ENCODE results near the gene SLC25A21.

Gene SLC25A21

GRCh38 chr14:36741858-36742257 lies 430.5 kb downstream of the SLC25A21 start:
- H3K4me3 ChIP-seq (replicated peaks; ENCODE audit: low read depth, low read length): no peak overlapping the region
- TF ChIP-seq CTCF (IDR thresholded peaks at IDR 0.05; ENCODE audit: low read depth, low read length, missing control alignments): no peak

GRCh38 chr14:36738269-36738668 lies 434.1 kb downstream of the SLC25A21 start:
- TF ChIP-seq CTCF (IDR thresholded peaks at IDR 0.05; ENCODE audit: low read depth, low read length, missing control alignments): no peak
- H3K4me3 ChIP-seq (replicated peaks; ENCODE audit: low read depth, low read length): no peak overlapping the region
- no peak for DNase-seq (ENCODE audit: extremely low read depth, low read depth)

More at GRCh38 chr14:36741858-36742257, 430.5 kb downstream of the SLC25A21 start:
- DNase-seq (ENCODE audit: extremely low read depth, low read depth): no peak

- H3K4me3 ChIP-seq (replicated peaks; ENCODE audit: low read depth, low read length): no peak overlapping the region
- TF ChIP-seq CTCF (IDR thresholded peaks at IDR 0.05; ENCODE audit: low read depth, low read length, missing control alignments): no peak
- DNase-seq (ENCODE audit: extremely low read depth, low read depth): no peak
Observed at GRCh38 chr14:36726128-36726527, 446.3 kb downstream of the SLC25A21 start.

GRCh38 chr14:36724162-36724561 lies 448.2 kb downstream of the SLC25A21 start:
- DNase-seq (ENCODE audit: extremely low read depth, low read depth): no peak

GRCh38 chr14:36723530-36723929 lies 448.9 kb downstream of the SLC25A21 start:
- DNase-seq (ENCODE audit: extremely low read depth, low read depth): no peak
- H3K4me3 ChIP-seq (replicated peaks; ENCODE audit: low read depth, low read length): no peak overlapping the region
- TF ChIP-seq CTCF (IDR thresholded peaks at IDR 0.05; ENCODE audit: low read depth, low read length, missing control alignments): no peak

More at GRCh38 chr14:36724162-36724561, 448.2 kb downstream of the SLC25A21 start:
- no peak for TF ChIP-seq CTCF (IDR thresholded peaks at IDR 0.05; ENCODE audit: low read depth, low read length, missing control alignments)
- no peak overlapping the region for H3K4me3 ChIP-seq (replicated peaks; ENCODE audit: low read depth, low read length)

GRCh38 chr14:36721877-36722276 lies 450.5 kb downstream of the SLC25A21 start:
- no peak for DNase-seq (ENCODE audit: extremely low read depth, low read depth)
- TF ChIP-seq CTCF (IDR thresholded peaks at IDR 0.05; ENCODE audit: low read depth, low read length, missing control alignments): no peak
- H3K4me3 ChIP-seq (replicated peaks; ENCODE audit: low read depth, low read length): no peak overlapping the region

GRCh38 chr14:36720657-36721056 lies 451.7 kb downstream of the SLC25A21 start:
- H3K4me3 ChIP-seq (replicated peaks; ENCODE audit: low read depth, low read length): no peak overlapping the region
- TF ChIP-seq CTCF (IDR thresholded peaks at IDR 0.05; ENCODE audit: low read depth, low read length, missing control alignments): no peak
- no peak for DNase-seq (ENCODE audit: extremely low read depth, low read depth)

All from HFF-Myc (cell line).